Hair follicular keratinocyte (primary cell): ENCODE results near the gene CCDC34. TPM values are rescaled to one million over a fixed set of nuclear protein-coding genes. Genes with fewer than 3 reads are reported as not detected.

Experiments
- total RNA-seq: library from RNA; depleted of rRNA; stranded (reverse); fragments of >200 nt; gene quantifications from 2 replicates; pipeline ENCODE4 v1.2.3, GENCODE V29; 2015

The CCDC34 gene
- 1.2 and 5.2 TPM in 2 replicates for total RNA-seq

GRCh38 chr11:27362749-27363575 is at the start of gene CCDC34:
TSS of gene CCDC34 (minus strand) at chr11:27363215. CDS start at chr11:27363194, 21 bp downstream.

Other genes starting within 250 kb of the CCDC34 start
- gene LGR4, start 109.6 kb upstream of the CCDC34 start, total RNA-seq: 30.8 and 35.0 TPM in 2 replicates
- 31.8 and 33.1 TPM in 2 replicates for gene LIN7C, start 143.6 kb upstream of the CCDC34 start, total RNA-seq